Activated B cell treated with CpG ODN at 0.5 μM for 24 hours (primary cell): ENCODE results near the gene KRTAP5-8. TPM values are rescaled to one million over a fixed set of nuclear protein-coding genes. Genes with fewer than 3 reads are reported as not detected.
"Not testable (repeated sequence)": the region's sequence is repeated elsewhere in the genome, so short reads cannot be mapped to it uniquely, and the experiment has no call there.

Experiments
- ATAC-seq: fragments of 200-7000 bp; cut with Tn5 transposase; one replicate; pipeline ENCODE4 v1.10.0; 2021; ENCODE audit warnings: low read depth, mild to moderate bottlenecking, moderate library complexity
- CTCF ChIA-PET: fragments of 350-600 bp; sonication (Branson Sonifier 250); formaldehyde crosslinking; loops from one replicate; lab custom pipeline; 2021; ENCODE audit warnings: antibody characterized with exemption; lab: Charles Lee
- POLR2A ChIA-PET: fragments of 350-600 bp; sonication (Branson Sonifier 250); formaldehyde crosslinking; loops from one replicate; lab custom pipeline; 2021; ENCODE audit warnings: antibody characterized with exemption; lab: Charles Lee
- DNase-seq: peaks from one replicate; pipeline ENCODE4 v3.0.0; 2022
- H3K27ac Mint-ChIP-seq: one replicate; pipeline ENCODE4 v1.8.0; 2020; ENCODE audit warnings: mixed read lengths
- H3K27me3 Mint-ChIP-seq: one replicate; pipeline ENCODE4 v1.8.0; 2021; ENCODE audit warnings: mixed read lengths
- H3K36me3 Mint-ChIP-seq: one replicate; pipeline ENCODE4 v1.8.0; 2021; ENCODE audit warnings: low read depth, mixed read lengths
- H3K4me1 Mint-ChIP-seq: one replicate; pipeline ENCODE4 v1.8.0; 2021; ENCODE audit warnings: mixed read lengths
- H3K4me3 Mint-ChIP-seq: one replicate; pipeline ENCODE4 v1.8.0; 2020; ENCODE audit warnings: mild to moderate bottlenecking, mixed read lengths
- H3K9me3 Mint-ChIP-seq: one replicate; pipeline ENCODE4 v1.8.0; 2020; ENCODE audit warnings: mixed read lengths
- CTCF ChIP-seq: fragments of 200-600 bp; IDR thresholded peaks from one replicate; pipeline ENCODE4 v1.8.0; 2022; ENCODE audit warnings: antibody characterized with exemption, mild to moderate bottlenecking
- intact Hi-C: fragments of 100-400 bp; cut with micrococcal nuclease; formaldehyde crosslinking; loops from one replicate; pipeline ENCODE4 v1.15.1; 2024
- total RNA-seq: library from RNA; stranded (reverse); gene quantifications from 2 replicates; pipeline ENCODE4 v1.2.3, GENCODE V29; 2022

The KRTAP5-8 gene
- total RNA-seq, result 0.20 and 0.42 TPM in 2 replicates

GRCh38 chr11:71537977-71538665 is at the start of gene KRTAP5-8:
TSS of gene KRTAP5-8 (plus strand) at chr11:71538025. CDS start at chr11:71538056, 31 bp downstream.
- intact Hi-C loops, result not testable (repeated sequence)

GRCh38 chr11:71488681-71489270 is 49.0 kb upstream of the KRTAP5-8 start:
- TF ChIP-seq CTCF, result no peak
- ChIA-PET CTCF (no interaction called here), POLR2A (interaction anchor here (0.6 kb wide), 1 partner anchor 36 kb away, joined by 3 read pairs; the partner anchor contains the start of gene NADSYN1)
- intact Hi-C loops, result no loop called here
- DNase-seq, result no peak
- Mint-ChIP-seq H3K9me3 (no peaks in the 10 kb centered on the region), H3K27me3 (no peaks in the 10 kb centered on the region), H3K36me3 (peaks cover 87% of the 10 kb centered on the region), H3K27ac (no peak overlapping the region), H3K4me3 (no peak overlapping the region), H3K4me1 (peaks cover 10% of the 10 kb centered on the region)
- no peak for ATAC-seq

More at GRCh38 chr11:71537977-71538665, at the start of gene KRTAP5-8:
- ATAC-seq, POLR2A ChIA-PET, H3K4me1 Mint-ChIP-seq, H3K27me3 Mint-ChIP-seq, DNase-seq, CTCF ChIA-PET, H3K4me3 Mint-ChIP-seq, H3K27ac Mint-ChIP-seq, H3K9me3 Mint-ChIP-seq, H3K36me3 Mint-ChIP-seq: not testable (repeated sequence)

- peaks cover 86% of the 10 kb centered on the region for H3K36me3 Mint-ChIP-seq
These were observed 48.3 kb upstream of the KRTAP5-8 start for GRCh38 chr11:71489311-71490043.

GRCh38 chr11:71490044-71490730 is 47.6 kb upstream of the KRTAP5-8 start:
- intact Hi-C loops, result no loop called here
- DNase-seq (peak; percentile 4), ATAC-seq (no peak)
- H3K4me3 Mint-ChIP-seq, result no peak overlapping the region
- ChIA-PET CTCF (no interaction called here), POLR2A (no interaction called here)
- no peak overlapping the region for H3K27ac Mint-ChIP-seq
- no peaks in the 10 kb centered on the region for H3K9me3 Mint-ChIP-seq
- H3K27me3 Mint-ChIP-seq, result no peaks in the 10 kb centered on the region
- H3K4me1 Mint-ChIP-seq, result peaks cover 10% of the 10 kb centered on the region
- peaks cover 86% of the 10 kb centered on the region for H3K36me3 Mint-ChIP-seq
- no peak for TF ChIP-seq CTCF

More at GRCh38 chr11:71489311-71490043, 48.3 kb upstream of the KRTAP5-8 start:
- intact Hi-C loops, result no loop called here
- CTCF ChIA-PET, result no interaction called here
- ATAC-seq (peak; percentile 52), DNase-seq (peak; percentile 15)
- TF ChIP-seq CTCF, result no peak
- POLR2A ChIA-PET, result no interaction called here
- H3K27ac Mint-ChIP-seq, result no peak overlapping the region
- no peak overlapping the region for H3K4me3 Mint-ChIP-seq
- H3K4me1 Mint-ChIP-seq, result peaks cover 10% of the 10 kb centered on the region
- H3K27me3 Mint-ChIP-seq, result no peaks in the 10 kb centered on the region
- no peaks in the 10 kb centered on the region for H3K9me3 Mint-ChIP-seq

GRCh38 chr11:71490731-71491390 is 47.0 kb upstream of the KRTAP5-8 start:
- H3K9me3 Mint-ChIP-seq, result no peaks in the 10 kb centered on the region
- peak; percentile 7 for DNase-seq
- peaks cover 86% of the 10 kb centered on the region for H3K36me3 Mint-ChIP-seq
- ATAC-seq, result no peak
- peaks cover 10% of the 10 kb centered on the region for H3K4me1 Mint-ChIP-seq
- H3K4me3 Mint-ChIP-seq, result no peak overlapping the region
- H3K27ac Mint-ChIP-seq, result no peak overlapping the region
- intact Hi-C loops, result no loop called here
- no peaks in the 10 kb centered on the region for H3K27me3 Mint-ChIP-seq
- no peak for TF ChIP-seq CTCF
- ChIA-PET CTCF (no interaction called here), POLR2A (no interaction called here)
